GM21381 (cell line): ENCODE results near the gene LUZP2.

Experiments
- ATAC-seq: cut with Tn5 transposase; IDR thresholded peaks from one replicate; pipeline ENCODE4 v1.9.1; 2021; ENCODE audit warnings: mild to moderate bottlenecking, moderate library complexity; ENCODE audit not compliant: unreplicated experiment

LUZP2 gene

DNA sequence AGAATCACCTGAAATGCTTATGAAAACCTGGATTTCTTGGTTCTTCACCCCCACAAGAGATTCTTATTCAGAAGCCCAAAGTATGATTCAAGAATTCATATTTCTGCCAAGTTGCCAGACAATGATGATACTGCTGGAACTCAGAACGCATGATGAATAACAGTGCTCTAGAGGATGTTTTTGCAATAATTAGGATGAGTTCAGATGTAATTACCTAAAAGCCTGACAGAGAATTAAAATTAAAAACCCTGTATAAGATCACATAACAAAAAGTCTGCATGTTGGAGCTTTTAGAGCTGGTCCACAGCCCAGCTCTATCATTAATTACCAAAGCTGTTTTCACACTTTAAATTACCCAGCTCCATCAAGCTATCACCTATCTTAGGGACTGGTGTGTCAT is 211.8 kb downstream of the LUZP2 start:
- ATAC-seq, result no peak

DNA sequence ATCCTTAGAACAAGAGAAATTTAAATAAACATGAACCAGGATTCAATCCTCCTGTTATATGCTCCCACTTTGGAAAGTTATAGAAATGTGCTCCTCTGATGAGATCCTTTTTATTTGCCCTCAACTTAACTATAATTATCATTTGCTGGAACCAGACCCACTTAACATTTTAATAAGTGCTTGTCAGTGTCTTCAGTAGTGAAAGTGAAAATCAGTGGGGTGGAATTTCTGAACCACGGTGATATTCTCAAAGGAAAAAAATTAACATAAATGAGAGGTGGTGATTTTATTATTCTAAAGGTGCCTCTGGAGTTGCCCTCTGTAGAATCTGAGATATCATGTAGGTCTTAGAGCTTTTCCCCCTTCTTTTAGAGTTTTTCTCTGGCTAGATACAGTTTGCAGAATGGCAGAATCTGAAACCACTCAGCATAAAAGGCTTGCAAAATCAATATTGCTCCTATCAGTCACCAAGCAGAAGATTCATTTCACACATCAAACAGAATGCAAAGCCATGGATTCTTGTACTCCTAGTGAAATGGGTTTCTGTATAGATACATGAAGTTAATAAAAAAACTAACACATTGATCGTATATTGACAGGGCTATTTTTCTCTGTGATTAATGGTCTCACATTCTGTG is 213.2 kb downstream of the LUZP2 start:
- no peak for ATAC-seq

GRCh38 chr11:24714601-24715000 is 217.7 kb downstream of the LUZP2 start:
- ATAC-seq, result no peak

- no peak for ATAC-seq
Measured at GRCh38 chr11:24716403-24716802, 219.6 kb downstream of the LUZP2 start.

DNA sequence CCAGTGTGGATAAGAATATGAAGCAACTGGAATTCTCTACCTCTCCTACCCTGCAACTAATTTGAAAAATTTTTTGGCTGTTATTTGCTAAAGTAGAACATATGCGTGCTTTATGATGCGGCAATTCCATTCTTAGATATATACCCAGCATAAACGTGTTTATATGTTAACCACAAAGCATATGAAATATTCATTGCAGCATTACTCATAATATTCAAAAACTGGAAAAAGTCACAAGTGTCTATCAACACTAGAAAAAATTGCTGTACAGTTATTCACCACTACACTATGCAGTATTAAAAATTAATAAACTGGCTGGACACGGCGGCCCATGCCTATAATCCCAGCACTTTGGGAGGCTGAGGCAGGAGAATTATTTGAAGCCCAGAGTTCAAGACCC is 226.4 kb downstream of the LUZP2 start:
- ATAC-seq, result no peak

DNA sequence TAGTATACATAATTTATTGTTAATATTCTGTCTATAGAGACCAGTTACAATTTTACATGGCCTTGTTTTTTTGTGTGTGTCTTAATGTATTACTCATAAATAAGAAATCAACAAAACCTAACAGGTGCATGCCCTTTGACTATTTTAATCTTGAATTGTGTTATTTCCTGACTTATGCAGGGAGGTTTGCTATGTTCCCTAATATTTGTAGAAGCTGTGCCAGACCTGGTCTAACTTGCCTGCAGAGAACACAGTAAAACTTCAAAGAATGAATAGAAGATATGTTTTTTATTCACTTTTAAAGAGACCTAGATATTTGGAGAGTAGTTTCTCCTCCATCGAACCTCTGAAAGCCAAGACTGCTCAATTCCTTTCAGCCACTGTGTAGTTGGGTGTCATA is 234.7 kb downstream of the LUZP2 start:
- no peak for ATAC-seq

- ATAC-seq, result no peak
Measured at GRCh38 chr11:24734742-24735237, 237.9 kb downstream of the LUZP2 start.

DNA sequence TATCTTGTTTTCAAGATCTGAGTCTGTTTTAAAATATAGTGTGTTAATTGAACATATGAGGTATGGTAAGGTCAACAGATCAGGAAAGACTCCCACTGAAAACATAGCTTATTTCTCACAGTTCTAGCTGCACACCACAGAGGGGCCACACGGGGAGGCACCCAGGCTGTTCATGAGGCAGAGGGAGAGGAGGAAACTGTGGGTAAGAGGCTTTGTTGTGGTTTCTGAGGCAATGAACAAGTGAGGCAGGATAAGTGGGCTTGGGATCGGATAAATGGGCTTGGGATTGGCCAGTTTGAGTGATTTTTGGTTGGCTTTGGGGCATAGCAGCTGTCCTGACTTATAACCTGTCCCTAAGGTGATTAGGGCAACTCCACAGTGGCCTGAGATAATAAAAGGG is 242.1 kb downstream of the LUZP2 start:
- no peak for ATAC-seq

DNA sequence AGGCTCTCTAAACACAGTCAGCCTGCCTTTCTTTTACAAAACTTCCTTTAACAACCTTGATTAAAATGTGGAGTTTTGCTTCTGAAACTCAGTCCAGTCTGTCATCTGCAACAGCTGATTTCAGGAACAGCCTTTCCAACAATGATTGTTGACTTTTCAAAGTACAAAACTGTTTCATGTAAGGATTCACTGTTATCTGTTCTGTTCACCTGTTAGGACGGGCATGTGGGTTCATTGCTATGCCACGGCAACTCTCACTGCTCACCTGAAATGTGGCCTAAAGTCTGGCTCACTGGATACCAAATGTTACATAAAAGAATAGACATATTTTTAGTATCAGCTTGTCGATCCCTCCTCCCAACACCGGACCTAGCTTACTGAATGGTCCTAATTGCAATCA is 242.8 kb downstream of the LUZP2 start:
- ATAC-seq, result no peak

DNA sequence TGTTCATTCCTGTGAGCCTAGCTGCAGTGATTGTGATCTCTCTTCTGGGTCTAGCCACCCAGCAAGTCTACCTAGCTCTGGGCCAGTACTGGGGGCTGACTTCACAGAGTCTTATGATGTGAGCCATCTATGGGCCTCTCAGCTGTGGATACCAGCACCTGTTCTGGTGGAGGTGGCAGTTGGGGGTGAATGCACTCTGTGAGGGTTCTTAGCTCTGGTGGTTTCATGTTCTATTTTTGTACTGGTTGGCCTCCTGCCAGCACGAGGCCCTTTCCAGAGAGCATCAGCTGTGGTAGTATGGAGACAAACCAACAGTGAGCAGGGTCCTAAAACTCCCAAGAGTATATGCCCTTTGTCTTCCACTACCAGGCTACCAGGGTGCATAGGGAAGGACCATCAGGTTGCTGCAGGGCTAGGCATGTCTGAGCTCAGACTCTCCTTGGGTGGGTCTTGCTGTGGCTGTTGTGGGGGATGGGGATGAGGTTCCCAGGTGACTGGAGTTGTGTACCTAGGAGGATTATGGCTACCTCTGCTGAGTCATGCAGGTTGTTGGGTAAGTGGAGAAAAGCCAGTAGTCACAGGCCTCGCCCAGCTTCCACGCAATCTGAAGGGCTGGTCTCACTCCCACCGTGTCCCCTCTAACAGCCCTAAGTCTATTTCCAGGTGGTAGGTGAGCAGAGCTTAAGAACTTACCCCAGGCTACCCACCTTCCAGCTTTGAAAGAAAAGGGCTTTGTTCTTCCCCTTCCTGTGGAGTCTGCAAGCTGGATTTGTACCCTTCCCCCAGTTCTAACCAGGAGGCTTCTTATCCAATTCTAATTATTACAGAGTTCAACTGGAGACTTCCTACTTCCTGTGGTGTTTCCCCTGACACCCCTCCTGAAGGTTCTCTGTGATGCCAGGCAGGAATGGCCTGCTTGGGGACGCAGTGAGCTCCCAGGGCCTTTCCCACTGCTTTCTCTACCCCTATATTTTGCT is 250.7 kb downstream of the LUZP2 start:
- no peak for ATAC-seq

GRCh38 chr11:24748261-24748660 is 251.4 kb downstream of the LUZP2 start:
- ATAC-seq, result no peak

DNA sequence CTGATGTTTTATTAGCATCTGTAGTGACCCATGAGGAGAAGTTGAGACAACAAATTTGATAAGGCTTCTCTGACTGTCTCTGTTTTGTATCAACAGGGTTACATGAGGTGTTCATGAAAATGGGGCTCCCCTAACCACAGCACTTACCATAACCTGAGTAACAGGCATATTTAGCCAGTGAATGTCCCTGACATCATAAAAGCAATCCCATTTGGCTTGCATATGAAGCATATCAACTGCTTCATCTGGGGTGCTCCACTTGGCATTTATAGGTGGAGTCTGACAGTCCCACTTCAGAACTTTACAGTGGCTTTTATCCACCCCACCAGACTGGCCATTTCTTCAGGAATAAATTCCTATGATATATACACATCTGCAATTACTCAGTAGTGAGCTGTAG is 257.6 kb downstream of the LUZP2 start:
- ATAC-seq, result no peak

DNA sequence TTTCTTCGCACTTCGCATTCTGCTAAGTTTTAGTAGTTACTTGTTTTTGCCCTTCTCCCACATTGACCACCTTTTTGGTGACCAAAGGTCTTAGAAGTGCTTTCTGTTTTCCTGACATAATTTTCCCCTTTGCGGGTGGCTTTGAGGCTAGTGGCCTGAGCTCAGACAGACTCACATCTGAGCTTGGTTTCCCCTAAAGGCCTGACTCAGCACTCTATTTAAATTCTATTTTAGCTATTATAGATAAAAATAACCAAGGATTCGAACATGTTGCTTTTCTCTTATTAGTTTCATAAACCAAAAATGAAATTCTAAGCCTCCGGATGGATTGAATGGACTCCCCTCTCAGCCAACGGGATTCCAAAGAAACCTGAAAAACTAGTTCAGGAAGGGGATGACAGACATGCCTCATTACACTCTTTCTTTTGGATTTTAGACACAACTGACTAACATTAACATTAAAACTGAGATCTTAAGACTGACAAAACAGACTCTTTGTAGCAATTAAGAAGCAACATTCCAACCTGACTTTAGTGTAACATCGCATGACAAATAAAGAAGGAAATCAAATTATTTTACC is 258.5 kb downstream of the LUZP2 start:
- ATAC-seq, result no peak

GRCh38 chr11:24759742-24760141 is 262.9 kb downstream of the LUZP2 start:
- no peak for ATAC-seq

DNA sequence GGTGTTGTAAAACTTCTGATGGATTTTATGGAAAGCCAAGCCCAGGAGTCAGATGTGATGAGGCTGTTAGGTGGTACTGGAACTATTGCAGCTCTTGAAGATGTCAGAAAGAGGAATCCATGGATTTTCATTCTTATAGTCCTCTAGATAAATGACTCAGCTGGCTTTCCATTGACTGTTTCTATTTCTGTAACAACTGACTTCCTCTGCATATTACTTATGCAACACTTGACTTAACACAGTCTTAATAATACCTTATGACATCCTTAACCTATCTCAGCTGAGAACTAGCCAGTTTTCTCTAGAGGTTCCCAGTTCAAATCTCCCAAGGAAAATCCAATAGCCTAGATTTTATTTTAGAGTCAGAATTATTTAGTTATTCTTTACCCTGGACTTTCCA is 263.8 kb downstream of the LUZP2 start:
- no peak for ATAC-seq

- ATAC-seq, result no peak
Measured at GRCh38 chr11:24762076-24762475, 265.2 kb downstream of the LUZP2 start.

DNA sequence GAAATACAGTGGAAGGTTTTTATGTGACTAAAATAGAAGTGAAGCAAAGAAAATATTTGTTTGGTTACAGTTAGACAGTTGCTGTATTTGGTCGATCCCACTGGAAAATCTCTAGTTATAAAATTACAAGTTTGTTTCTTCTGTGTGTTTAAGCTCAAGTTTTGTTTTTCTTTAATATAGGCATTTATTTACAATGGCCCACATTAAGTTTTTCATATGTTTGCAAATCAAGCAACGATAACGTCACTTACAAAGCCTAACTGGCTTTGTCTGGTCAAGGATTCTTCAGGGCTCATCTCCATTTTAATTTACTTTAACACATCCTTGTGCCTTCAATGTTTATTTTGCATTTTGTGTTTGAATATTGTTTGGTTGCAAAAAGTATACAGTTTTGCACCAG is 270.6 kb downstream of the LUZP2 start:
- no peak for ATAC-seq

DNA sequence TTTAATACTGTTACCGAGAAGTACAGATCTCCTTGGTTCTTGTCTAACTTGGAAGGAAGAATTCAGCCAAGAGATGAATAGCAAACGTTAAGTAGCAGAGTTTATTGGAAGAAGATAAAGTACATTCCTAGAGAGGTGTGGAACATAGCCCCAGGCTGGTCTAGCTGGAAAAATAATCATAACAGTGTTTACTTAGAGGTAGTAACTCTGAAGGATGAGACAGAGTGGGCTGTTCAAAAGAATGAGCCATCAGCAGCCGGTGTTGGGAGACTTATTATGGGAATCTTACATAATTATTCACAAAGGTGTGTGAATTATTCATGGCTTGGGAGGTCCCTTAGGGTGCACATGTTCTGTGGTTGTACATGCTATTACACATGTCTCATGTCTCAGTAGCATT is 276.5 kb downstream of the LUZP2 start:
- ATAC-seq, result no peak

DNA sequence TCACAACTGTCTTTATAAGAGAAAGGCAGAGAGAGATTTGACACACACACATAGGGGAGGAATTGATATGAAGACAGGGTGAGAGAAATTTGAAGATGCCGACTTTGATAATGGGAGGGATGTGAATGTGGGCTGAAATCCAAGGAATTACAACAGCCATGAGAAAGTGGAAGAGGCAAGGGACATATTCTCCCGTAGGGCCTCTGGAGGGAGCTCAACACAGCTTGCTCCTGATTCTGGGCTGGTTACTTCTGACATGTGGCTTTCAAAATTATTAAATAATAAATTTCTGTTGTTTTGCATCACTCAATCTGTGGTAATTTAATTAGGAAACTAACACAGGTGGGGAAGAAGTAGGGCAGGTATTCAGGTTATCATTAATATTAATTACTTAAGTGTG is 282.9 kb downstream of the LUZP2 start:
- ATAC-seq, result no peak

GRCh38 chr11:24781288-24781687 is 284.4 kb downstream of the LUZP2 start:
- no peak for ATAC-seq

DNA sequence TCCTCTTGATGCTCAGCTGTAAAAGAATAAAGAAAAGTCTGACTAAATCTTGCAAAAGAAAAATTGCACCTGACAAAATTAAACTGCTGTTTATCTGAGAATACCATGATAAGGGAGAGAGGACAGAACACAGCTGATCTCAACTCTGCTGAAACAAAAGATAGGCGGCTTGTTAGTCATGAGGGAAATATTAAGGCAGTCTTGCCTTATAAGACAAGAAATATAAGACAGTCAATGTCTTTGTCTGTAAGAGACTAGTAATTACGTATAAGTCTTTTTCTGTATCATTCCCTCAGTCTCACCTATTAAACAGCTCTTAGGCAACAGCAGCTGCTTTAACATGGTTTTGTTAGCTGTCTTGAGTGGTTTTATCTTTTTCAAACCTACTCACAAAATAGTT is 296.6 kb downstream of the LUZP2 start:
- ATAC-seq, result no peak

DNA sequence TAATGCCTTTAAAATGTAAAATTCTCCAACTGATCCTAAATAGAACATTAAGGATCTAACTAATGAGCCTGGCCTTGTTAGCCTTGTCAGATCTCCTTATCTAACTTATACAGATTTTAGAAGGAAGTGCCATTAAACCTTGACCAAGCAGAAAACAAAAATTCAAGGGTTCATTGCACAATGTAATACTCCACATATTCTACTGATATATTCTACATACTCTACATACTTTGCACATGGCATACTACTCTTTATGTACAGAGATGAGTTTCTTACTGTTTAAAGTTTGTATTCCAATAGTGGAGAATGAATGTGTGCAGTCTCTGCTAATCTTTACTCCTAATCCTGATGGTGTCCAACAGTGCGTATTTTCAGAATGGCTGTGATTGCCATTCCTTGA is 297.2 kb downstream of the LUZP2 start:
- no peak for ATAC-seq
